Body of pancreas (tissue), 4 donors: ENCODE results near the gene TOR2A. TPM values are rescaled to one million over a fixed set of nuclear protein-coding genes. Genes with fewer than 3 reads are reported as not detected.

Source experiments
- ATAC-seq: fragments of 150-250 bp; one replicate; pipeline ENCODE4 v1.9.1; 2016
- DNase-seq, 4 donors: peaks; one replicate each; pipeline ENCODE4 v3.0.0-alpha.2; 2019
- H3K27ac ChIP-seq, 4 donors: fragments of 200-600 bp; sonication (generic); 1 replicate in 3 of 4; 2 replicates in 1 of 4; pipeline versions ENCODE4 v1.5.1 to v1.6.1; 2016 to 2019; ENCODE audit warnings: mild to moderate bottlenecking in 1 of 4, mixed read lengths in 1 of 4, moderate library complexity in 1 of 4
- H3K27me3 ChIP-seq, 2 donors: fragments of 200-600 bp; sonication (generic); one replicate each; pipeline ENCODE4 v1.6.0; 2016; ENCODE audit warnings: mild to moderate bottlenecking in 1 of 2
- H3K36me3 ChIP-seq, 2 donors: fragments of 200-600 bp; sonication (generic); replicated peaks in 1 of 2; 2 replicates each; pipeline ENCODE4 v1.5.1; 2016; ENCODE audit warnings: low read depth in 2 of 2; ENCODE audit not compliant: insufficient read depth in 1 of 2
- H3K4me1 ChIP-seq: fragments of 200-600 bp; sonication (generic); one replicate; pipeline ENCODE4 v1.6.0; 2016
- H3K4me3 ChIP-seq, 2 donors: fragments of 200-600 bp; sonication (generic); 1 replicate in 1 of 2; 2 replicates in 1 of 2; pipeline ENCODE4 v1.5.1; 2016 to 2019
- H3K9me3 ChIP-seq, 3 donors: fragments of 200-600 bp; sonication (generic); 1 replicate in 2 of 3; 2 replicates in 1 of 3; pipeline ENCODE4 v1.5.1; 2016
- POLR2A ChIP-seq, 3 donors: fragments of 450-650 bp; IDR thresholded peaks; one replicate each; pipeline ENCODE4 v1.6.1; 2016; ENCODE audit warnings: antibody characterized with exemption in 3 of 3, mild to moderate bottlenecking in 2 of 3
- WGBS, 2 donors: methylation state at CpG; one replicate each; pipeline ENCODE4 v1.1.5; 2017; 5-methylcytosine and 5-hydroxymethylcytosine counted together
- intact Hi-C: fragments of 100-400 bp; cut with DNase I; formaldehyde crosslinking; loops from one replicate; pipeline ENCODE4 v1.15.1; 2023
- total RNA-seq, 2 donors: library from RNA; depleted of rRNA; stranded (reverse); fragments of >200 nt; gene quantifications; one replicate each; pipeline ENCODE4 v1.1.0, GENCODE V29; 2016
- TF ChIP-seq, protein P1 (sequence below), 7 experiments: fragments of 450-650 bp in 4 of 7; fragments of 200-600 bp in 3 of 7; sonication (generic) in 3 of 7; IDR thresholded peaks; one replicate each; pipeline ENCODE4 v1.5.1; 2016 to 2019; ENCODE audit warnings: antibody characterized with exemption in 7 of 7

TOR2A gene
- total RNA-seq, 2 donors from 2014 or later: 8.3 to 14.2 TPM

DNA sequence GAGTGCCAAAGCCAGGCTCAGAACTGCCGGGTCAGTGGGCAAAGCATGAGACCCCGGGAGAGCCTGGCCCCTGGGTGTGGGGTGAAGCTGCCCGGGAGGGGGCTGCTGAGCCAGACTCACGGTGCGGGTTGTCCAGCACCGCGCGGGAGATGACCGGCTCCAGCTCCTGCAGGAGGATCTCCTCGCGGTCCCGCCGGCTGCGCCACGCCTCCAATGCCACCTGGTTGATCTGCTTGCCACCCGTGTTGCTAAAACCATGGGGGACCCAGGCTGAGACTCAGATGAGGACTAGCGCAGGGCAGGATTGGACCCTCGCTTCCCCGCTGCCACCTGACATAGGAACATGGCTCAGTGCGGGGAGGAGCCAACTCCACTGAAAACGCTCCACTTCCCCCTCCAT is 2.6 kb downstream of the TOR2A start:
- WGBS, 2 donors: 90 to 91% methylated on average over 6 to 11 of the region's 21 CpGs
- TF ChIP-seq, protein P1, sequence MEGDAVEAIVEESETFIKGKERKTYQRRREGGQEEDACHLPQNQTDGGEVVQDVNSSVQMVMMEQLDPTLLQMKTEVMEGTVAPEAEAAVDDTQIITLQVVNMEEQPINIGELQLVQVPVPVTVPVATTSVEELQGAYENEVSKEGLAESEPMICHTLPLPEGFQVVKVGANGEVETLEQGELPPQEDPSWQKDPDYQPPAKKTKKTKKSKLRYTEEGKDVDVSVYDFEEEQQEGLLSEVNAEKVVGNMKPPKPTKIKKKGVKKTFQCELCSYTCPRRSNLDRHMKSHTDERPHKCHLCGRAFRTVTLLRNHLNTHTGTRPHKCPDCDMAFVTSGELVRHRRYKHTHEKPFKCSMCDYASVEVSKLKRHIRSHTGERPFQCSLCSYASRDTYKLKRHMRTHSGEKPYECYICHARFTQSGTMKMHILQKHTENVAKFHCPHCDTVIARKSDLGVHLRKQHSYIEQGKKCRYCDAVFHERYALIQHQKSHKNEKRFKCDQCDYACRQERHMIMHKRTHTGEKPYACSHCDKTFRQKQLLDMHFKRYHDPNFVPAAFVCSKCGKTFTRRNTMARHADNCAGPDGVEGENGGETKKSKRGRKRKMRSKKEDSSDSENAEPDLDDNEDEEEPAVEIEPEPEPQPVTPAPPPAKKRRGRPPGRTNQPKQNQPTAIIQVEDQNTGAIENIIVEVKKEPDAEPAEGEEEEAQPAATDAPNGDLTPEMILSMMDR (IDR thresholded peaks at IDR 0.05): no peak
- no peak for TF ChIP-seq POLR2A (IDR thresholded peaks at IDR 0.05)

DNA sequence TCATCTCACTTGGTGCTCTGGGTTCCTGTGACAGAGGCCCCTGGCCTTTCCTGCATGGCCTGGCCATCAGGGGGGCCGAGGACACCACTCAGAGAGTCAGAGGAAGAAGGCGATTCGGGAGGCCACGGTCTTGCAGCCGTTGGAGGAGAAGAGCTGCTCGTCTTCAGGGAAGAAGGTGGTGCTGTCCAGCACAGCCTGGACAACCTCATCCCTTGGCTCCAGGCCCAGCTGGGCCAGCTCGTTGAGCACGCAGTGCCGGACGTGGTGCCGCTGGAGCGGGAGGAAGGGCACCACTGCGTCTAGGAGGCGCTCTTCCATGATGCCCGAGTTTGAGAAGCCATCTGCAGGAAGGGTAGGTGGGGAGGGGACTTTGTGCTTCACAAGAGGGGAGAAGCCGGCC is 3.2 kb downstream of the TOR2A start:
- H3K27ac ChIP-seq: no peak overlapping the region
- no peaks in the 10 kb centered on the region for H3K27me3 ChIP-seq
- H3K4me1 ChIP-seq: peaks cover 7% of the 10 kb centered on the region
- no peak for TF ChIP-seq POLR2A (IDR thresholded peaks at IDR 0.05)
- TF ChIP-seq, protein P1 (IDR thresholded peaks at IDR 0.05): no peak
- intact Hi-C loops: loop anchor here (5.0 to 10.0 kb wide), 4 partner anchors 50 to 190 kb away; partner anchors contain the start of gene AK1
- ATAC-seq (no peak), DNase-seq (no peak)
- 79 to 90% methylated on average over 15 to 16 of the region's 16 CpGs for WGBS, 2 donors
- no peaks in the 10 kb centered on the region for H3K9me3 ChIP-seq
- H3K36me3 ChIP-seq: no peaks in the 10 kb centered on the region
- H3K4me3 ChIP-seq: no peak overlapping the region

More for the DNA sequence above, 2.6 kb downstream of the TOR2A start:
- Histone ChIP-seq H3K36me3 (no peaks in the 10 kb centered on the region), H3K9me3 (no peaks in the 10 kb centered on the region), H3K4me1 (peaks cover 7% of the 10 kb centered on the region), H3K4me3 (no peak overlapping the region), H3K27ac (no peak overlapping the region), H3K27me3 (no peaks in the 10 kb centered on the region)
- ATAC-seq (no peak), DNase-seq (no peak)
- intact Hi-C loops: loop anchor here (5.0 to 10.0 kb wide), 4 partner anchors 50 to 190 kb away; partner anchors contain the start of gene AK1

DNA sequence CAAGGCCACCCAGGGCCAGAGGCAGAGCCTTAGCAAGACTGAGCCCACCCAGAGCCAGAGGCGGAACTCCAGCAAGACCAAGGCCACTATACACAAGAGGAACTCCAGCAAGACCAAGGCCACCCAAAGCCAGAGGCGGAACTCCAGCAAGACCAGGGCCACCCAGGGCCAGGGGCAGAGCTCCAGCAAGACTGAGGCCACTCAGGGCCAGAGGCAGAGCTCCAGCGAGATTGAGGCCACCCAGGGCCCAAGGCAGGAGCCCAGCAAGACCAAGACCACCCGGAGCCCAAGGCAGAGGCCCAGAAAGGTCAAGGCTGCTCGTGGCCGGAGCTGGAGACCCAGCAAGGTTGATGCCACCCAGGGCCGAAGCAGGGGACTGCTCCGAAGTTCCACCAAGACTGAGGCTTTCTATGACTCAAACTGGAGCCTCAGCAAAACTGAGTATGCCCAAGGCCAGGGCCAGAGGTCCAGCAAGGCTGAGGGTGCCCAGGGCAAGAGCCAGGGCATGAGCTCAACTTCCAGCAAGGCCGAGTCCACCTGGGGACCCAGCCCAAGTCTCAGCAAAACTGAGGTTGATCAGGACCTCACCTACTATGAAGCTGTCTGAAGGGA is 4.2 kb downstream of the TOR2A start:
- no peak for ATAC-seq
- H3K4me1 ChIP-seq: peaks cover 7% of the 10 kb centered on the region
- no peak for DNase-seq
- H3K4me3 ChIP-seq: no peak overlapping the region
- no peak overlapping the region for H3K27ac ChIP-seq
- TF ChIP-seq POLR2A (IDR thresholded peaks at IDR 0.05): no peak
- TF ChIP-seq, protein P1 (IDR thresholded peaks at IDR 0.05): no peak
- H3K27me3 ChIP-seq: no peaks in the 10 kb centered on the region
- H3K9me3 ChIP-seq: no peaks in the 10 kb centered on the region
- intact Hi-C loops: loop anchor here (5.0 to 10.0 kb wide), 4 partner anchors 51 to 191 kb away; partner anchors contain the start of gene AK1
- 72 to 76% methylated on average over 5 to 6 of the region's 9 CpGs for WGBS, 2 donors
- no peaks in the 10 kb centered on the region for H3K36me3 ChIP-seq

DNA sequence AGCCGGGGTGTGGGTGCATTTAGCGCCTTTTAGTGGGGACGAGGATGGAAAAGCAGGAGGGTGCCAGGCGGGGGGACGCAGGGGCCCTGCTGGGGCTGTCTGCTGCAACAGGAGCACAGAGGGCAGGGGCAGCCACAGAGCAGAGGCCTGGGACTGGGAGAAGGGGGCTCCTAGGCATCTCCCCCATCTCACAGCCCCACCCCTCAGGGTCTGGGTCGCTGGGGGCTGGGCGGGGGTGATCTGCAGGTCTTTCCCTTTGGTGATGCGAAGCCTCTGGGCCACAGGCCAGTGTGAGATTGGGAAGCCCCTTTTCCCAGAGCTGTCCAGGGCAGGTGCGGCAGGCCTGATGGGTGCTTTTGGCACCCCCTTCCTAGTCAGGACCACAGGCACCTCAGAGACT is 4.8 kb downstream of the TOR2A start:
- H3K27ac ChIP-seq: no peak overlapping the region
- no peak for TF ChIP-seq POLR2A (IDR thresholded peaks at IDR 0.05)
- TF ChIP-seq, protein P1 (IDR thresholded peaks at IDR 0.05): no peak
- ATAC-seq (no peak), DNase-seq (no peak)
- no peak overlapping the region for H3K4me3 ChIP-seq
- intact Hi-C loops: loop anchor here (5.0 to 10.0 kb wide), 4 partner anchors 52 to 192 kb away; partner anchors contain the start of gene AK1
- H3K27me3 ChIP-seq: no peaks in the 10 kb centered on the region
- no peaks in the 10 kb centered on the region for H3K36me3 ChIP-seq
- peaks cover 7% of the 10 kb centered on the region for H3K4me1 ChIP-seq
- WGBS, 2 donors: 91 to 100% methylated on average over 5 to 9 of the region's 9 CpGs
- no peaks in the 10 kb centered on the region for H3K9me3 ChIP-seq
